ENCODE measurements around the gene DNER. TPM values are rescaled to one million over a fixed set of nuclear protein-coding genes. Genes with fewer than 3 reads are reported as not detected.

The DNER gene
- total RNA-seq, 2 donors from 2014 or later, result 0.40 to 1.3 TPM

DNA sequence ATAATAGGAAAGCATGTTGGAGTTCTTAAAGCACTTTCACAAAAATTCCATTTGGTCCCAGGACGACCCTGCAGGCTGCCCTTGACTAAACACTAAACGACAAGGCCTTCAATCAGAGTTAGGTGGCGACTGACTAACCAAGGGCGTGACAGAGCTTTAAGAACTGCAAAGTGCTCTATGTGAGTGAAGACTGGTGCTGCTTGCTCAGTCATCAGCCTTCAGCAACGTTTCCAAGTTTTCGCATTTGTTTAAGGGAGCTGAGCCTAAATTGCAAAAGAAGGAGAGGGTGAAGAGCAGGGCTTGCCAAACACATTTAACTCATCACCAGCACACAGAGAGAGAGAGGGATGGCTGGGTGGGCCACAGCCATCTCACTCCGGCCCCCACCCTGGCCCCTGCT is 238.6 kb downstream of the DNER start:
- DNase-seq (no peak), ATAC-seq (no peak)
- intact Hi-C loops (cut with DNase I, micrococcal nuclease), result no loop called here

DNA sequence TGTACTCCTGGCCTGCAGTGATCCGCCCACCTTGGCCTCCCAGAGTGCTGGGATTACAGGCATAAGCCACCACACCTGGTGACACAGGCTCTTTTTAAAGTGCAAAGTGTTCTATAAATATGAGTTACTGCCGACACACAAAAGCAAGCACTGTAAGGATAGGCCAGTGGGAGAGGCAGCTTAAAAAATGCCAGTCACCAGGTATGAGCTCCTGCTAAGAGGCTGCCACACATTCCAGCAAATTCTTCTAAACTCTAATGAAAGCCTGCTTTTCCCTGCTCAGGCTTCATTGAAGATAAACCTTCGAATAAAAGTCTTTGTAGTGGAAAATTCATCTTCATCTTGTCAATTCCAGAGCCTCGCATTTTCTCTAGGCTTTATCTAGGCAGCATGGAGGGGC is 240.2 kb downstream of the DNER start:
- intact Hi-C loops (cut with DNase I, micrococcal nuclease), result no loop called here
- ATAC-seq, result no peak
- no peak for DNase-seq

DNA sequence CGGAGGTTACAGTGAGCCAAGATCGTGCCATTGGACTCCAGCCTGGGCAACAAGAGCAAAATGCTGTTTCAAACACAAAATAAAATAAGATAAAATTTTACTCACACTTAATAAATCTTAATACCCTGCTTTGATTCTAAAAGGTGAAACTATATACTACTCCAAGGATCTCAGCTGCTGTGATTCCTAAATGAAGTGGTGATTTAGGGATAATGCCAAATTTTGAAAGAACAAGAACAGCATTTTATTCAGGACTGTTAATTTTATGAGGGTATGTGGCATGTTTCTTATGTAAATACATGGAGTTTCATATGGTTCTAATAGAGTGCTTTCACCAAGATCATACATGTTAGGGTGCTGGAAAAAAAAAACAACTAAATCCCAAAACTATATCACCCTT is 243.6 kb downstream of the DNER start:
- no peak for ATAC-seq
- DNase-seq, result no peak
- intact Hi-C loops (cut with DNase I, micrococcal nuclease), result no loop called here

DNA sequence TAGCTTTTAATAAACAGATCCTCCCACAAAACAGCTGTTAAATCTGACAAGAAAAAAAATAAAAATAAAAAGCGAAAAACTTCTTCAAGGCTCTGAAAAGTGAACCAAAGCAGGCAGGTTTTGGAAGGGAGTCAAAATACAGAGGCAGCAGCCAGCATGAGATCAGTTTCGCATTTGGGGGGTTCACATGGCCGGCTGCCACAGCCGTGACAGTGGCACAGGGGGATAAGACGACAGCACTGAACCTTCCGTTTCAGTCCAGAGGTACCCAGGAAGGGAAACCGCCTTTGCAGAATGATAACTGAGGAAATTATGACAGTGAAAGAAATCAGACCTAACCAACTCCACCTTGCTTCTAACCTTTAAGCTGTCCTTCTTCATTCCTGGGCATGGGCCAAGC is 246.6 kb downstream of the DNER start:
- no peak for DNase-seq
- no peak for ATAC-seq
- intact Hi-C loops (cut with DNase I, micrococcal nuclease), result no loop called here

DNA sequence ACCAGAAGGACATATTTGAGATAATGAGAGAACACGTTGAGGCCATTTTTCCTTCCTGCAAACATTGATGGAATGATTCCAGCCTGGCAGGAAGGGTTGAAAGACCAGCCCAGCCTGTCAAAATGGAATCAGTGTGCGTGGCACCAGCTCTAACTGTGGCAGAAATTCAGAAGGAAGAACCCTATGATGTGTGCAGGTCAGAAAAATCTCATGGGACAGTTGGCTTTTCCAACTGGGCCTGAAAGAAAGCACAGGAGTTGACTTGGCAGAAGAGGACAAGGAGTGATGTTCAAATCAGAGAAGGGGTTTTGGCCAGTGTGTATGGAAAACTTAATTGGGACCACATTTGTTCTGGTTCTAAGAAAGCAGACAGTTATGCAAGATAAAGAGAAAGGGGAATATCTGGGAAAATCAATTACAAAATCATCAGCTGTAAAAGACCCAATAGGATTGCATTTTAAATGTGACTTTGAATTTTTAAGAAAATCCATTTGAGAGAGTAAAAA is 250.5 kb downstream of the DNER start:
- ATAC-seq, result no peak
- DNase-seq, result no peak
- intact Hi-C loops (cut with DNase I, micrococcal nuclease), result no loop called here

DNA sequence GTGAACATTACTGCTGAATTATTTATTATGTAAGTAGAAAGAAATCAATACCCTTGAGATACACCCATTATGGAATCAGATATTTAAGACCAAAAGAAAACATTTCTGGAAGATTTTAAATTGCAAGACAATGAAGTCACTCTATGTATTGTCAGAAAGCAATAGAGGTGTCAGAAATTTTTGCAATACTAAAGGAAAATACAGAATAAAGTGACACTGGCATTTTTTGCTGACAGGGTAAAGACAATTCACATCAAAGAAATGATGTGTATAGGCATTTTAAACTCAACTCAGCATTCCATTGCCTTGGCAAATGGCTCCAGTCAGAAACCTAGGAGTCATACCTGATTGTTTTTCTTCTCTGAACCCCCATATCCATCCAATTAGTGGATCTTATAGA is 252.2 kb downstream of the DNER start:
- DNase-seq, result no peak
- ATAC-seq, result no peak
- intact Hi-C loops (cut with DNase I, micrococcal nuclease), result no loop called here

DNA sequence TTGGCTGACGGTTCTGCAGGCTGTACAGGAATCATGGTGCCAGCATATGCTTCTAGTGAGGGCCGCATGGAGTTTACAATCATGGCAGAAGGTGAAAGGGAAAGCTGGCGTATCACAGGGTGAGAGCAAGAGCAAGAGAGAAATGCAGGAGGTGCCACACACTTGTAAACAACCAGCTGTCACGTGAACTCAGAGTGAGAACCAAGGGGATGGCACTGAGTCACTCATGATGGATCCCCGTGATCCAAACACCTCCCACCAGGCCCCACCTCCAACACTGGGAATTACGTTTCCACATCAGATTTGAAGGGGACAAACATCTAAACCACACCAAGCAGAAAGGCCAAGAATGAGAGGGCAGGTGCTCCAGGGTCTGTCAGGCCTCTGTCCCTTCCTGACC is 258.3 kb downstream of the DNER start:
- no peak for DNase-seq
- no peak for ATAC-seq
- intact Hi-C loops (cut with DNase I, micrococcal nuclease), result no loop called here

DNA sequence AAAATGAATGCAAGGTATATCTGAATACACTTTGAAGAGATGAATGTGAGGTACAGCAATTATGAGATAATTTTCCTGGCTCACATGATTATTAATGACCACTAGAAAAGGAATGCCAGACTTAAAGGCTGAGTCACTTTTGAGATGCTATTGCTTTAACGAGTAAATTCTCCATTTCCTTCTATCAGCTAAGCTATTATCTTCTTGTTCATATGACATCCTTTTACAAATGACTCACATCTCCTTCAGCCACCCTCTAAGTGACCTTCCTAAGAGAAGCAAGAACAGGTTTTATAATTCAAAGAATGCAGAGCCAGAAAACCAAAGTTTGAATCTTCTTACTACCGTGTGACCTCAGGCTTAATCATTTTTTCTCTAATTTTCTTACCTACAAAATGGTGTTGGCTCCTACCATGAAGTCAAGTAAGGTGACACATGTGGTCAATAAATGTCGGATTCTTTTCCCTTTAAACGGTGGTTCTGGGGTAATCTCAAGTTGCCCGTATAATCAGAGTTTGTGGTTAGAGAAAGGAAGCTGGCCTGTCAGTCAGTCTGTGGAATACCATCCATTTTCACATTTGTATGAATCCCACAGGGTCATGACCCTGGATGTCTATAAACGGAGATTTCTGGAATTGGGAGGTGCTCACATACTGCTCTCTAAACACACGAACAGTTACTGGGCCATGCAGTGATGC is 259.3 kb downstream of the DNER start:
- DNase-seq, result no peak
- intact Hi-C loops (cut with DNase I, micrococcal nuclease), result no loop called here
- ATAC-seq, result no peak

DNA sequence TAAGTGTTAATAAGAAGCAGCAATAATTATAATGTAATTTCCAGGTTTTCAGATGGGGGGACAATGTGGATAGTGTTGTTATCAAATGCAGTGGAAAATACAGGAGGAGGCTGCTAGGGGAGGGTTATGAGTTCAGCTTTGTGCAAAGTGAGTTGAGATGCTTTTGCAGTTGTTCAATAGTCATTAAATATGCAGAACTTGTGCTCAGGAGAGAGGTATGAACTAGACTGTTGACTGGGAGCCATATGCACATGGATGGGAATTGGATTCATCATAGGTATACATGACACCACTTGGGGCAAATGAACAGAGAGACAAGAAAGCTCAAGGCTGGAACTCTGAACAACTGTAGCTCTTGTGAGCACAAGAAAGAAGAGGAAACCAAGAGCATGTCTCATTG is 261.1 kb downstream of the DNER start:
- ATAC-seq (no peak), DNase-seq (no peak)
- intact Hi-C loops (cut with DNase I, micrococcal nuclease), result no loop called here

DNA sequence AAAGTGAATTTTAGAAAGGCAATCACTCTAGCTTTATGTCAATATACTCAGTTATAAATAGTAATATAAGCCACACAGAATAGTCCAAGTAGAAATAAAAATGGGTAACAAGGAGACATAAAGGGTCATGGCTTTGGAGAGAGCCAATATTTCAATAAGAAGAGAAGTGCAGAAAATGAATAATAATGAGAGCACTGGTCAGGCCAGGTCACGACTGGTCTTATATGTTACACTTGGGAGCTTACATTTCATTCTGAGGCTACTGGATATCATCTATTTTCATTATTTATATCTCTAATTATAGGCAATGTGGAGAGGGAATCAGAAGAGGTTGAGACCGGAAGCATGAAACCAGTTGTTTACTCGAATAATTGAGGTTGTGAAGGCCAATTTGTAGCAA is 262.5 kb downstream of the DNER start:
- no peak for ATAC-seq
- no peak for DNase-seq
- intact Hi-C loops (cut with DNase I, micrococcal nuclease), result no loop called here

DNA sequence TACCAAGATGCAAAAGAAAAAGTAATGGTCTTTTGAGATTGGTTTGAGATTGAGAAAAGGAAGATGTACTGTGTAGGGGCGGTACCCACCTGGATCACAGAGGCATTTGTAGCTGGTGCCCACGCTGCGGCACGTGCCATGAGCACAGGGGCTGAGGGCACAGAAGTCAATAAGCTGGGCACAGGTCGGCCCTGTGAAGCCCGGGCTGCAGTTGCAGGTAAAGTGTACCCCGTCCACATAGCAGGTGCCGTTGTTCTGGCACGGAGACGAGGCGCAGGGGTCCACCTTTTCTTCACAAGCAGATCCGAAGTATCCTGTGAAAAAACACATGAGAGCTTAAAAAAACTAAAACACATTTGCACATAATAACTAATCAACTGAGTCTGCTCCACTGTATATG is 267.1 kb downstream of the DNER start:
- no peak for DNase-seq

DNA sequence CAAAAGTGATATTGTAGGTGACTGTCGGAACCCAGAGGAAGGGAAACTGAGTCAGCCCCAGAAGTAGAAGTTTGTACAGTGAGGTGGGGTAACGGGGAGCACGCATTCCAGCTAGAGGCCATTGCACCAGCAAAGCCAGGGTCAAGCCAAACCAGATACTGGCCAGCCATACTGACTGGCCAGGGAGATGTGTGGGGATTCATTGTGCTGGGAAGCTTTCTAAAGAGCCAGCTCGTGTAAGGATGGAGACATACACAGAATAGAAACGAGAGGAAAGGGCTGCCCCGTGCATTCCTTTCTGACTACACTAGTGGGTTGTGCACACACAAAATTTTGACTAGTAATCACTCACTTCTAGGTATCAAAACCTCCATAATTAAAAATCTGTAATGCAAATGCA is 268.0 kb downstream of the DNER start:
- no peak for ATAC-seq
- intact Hi-C loops (cut with DNase I, micrococcal nuclease), result no loop called here
- DNase-seq, result no peak

More for the DNA sequence above, 267.1 kb downstream of the DNER start:
- intact Hi-C loops (cut with DNase I, micrococcal nuclease), result no loop called here
- no peak for ATAC-seq

DNA sequence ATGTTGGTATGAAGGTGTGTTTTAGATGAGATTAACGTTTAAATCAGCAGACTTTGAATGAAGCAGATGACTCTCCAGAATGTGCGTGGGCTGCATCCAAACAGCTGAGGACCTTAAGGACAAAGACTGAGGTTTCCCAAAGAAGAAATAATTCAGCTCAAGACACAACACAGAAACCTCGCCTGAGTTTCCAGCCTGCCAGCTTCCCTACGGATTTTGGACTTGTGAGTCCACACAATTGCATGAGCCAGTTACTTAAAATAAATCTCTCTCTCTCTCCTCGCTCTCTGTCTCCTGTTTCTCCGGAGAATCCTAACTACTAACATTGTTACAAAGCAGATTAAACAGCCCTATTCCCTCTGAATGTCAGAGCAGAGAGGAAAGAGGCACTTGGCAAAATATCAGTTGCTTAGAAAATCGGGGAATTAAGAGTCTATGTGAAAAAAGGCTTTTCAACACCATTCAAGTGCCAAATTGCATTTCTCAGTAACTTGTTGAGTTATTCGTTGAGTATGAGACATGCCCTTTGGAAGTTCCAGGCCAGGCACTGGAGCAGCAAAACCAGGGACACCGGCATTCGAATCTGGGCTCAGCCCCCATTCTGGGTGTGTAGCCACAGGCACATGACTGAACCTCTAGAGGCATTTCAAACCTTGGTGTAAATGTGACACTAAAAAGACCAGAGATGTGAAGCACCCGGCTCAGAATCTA is 268.7 kb downstream of the DNER start:
- no peak for DNase-seq
- intact Hi-C loops (cut with DNase I, micrococcal nuclease), result no loop called here
- ATAC-seq, result no peak

DNA sequence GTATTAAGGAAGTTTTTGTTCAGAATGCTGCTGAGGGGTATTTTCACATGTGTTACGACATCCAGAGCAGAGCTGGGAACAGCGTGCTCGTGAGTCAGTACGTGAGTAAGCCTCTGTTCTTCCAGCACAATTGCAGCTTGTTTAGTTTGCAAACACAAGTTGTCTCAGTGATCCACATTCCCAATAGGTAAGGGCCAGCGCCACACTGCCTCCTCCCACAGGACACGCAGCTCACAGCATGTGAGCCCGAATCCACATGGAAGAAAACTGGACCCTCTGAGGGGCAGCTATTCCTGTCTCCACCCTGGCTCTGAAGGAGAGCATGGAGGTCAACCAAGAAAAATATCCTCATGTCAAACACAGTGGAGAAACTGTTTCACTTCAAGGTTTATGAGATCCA is 269.3 kb downstream of the DNER start:
- peak in 1 of 2 donors; percentile 34 for DNase-seq
- intact Hi-C loops (cut with DNase I, micrococcal nuclease), result no loop called here

DNA sequence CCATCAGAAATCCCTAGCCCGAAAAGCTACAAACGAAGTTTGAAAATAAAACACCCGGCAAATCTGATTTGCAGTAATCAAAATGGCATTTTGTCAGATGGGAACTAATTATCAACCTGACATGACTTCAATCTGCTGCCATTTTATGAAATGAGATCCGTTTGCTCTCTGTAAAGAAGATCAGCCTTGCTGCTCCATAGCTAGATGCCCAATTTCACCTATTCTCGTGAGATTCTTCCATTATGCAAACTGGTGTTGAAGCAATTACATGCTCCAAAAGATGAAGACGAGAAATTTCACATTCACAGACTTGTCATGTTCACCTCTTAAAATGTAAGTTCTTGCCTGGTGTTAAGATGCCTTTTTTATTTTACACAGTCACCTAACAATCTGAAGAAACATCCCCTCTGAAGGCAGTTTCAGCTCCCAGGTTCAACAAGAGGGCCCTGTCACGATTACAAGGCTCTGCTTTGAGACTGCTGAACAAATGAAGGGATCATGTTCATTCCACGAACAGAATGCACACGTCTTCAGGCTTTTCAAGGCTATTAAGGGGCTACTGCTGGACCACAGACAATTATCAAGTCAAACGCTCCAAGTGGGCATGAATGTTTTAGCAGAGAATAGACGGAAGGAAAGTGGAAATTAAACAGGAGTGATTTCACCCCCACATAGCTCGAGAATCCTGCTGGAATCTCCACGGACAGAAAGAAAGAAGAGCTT is 270.6 kb downstream of the DNER start:
- intact Hi-C loops (cut with DNase I, micrococcal nuclease), result no loop called here
- DNase-seq (no peak), ATAC-seq (no peak)

More for the DNA sequence above, 269.3 kb downstream of the DNER start:
- ATAC-seq, result no peak

DNA sequence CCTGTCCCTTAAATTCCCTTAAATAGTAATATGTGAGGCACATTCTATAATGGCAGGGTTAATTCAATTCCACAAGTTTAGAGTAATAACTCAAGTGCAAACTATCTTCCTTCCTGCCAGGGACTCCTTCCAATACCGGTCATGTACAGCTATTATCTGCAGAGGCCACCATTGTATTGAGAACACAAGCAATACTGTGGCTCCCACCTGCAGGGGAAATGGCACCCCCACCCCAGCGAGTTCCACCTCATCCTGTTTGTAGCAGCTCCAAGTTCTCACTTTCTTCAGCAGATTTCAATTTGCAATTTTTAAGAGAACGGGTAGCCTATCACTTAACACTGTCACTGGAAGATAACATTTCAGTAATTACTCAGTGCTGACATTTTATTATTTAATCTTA is 271.2 kb downstream of the DNER start:
- no peak for ATAC-seq
- DNase-seq, result no peak
- intact Hi-C loops (cut with DNase I, micrococcal nuclease), result no loop called here

DNA sequence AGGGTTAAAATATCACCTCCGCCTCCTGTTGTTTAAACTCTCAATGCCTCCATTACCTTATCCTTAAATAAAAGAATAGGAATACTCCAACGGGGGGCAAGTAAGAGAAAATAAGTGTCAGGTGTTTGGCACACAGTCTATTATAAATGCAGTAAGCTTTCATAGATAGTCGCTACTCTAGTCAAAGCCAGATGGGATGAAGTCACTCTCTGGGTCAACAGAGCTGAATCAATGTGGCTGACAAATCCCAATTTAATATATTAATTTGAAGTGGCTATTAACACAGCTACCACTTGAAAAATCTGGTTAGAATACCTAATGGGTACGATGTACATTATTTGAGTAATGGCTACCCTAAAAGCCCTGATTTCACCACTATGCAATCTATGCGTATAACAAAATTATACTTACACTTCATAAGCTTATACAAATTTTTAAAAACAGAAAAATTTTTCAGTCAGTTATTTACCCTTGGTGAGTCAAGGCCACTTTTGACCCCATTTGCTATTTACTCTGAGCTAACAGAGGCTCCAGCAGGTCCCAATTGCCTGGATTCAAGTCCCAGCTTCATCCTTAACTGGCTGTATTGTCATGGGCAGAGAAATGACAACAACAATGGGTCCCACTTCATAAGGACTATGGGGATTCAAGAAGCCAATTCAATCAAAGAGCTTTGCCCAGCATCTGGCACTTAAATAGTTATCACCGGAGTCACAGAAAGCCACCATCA is 275.8 kb downstream of the DNER start:
- intact Hi-C loops (cut with DNase I, micrococcal nuclease), result no loop called here
- ATAC-seq (no peak), DNase-seq (no peak)

DNA sequence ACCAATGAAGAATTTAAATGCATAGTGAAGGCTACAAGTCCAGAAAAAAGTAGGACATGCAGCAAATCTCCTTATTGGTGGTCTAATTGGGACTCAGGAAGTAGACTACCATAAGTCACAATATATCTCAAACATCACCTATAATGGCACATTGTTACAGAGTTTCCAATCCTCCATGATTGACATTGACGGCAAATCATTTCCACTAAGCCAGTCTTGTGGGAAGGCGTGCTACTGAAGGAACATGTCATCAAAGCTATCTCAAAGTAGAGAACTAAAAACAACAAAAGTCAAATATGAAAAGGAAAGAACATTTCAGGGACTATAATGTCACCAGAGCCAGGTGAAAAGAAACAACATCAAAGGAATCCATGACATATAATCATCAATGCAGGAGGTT is 276.9 kb downstream of the DNER start:
- intact Hi-C loops (cut with DNase I, micrococcal nuclease), result no loop called here
- ATAC-seq (no peak), DNase-seq (no peak)

DNA sequence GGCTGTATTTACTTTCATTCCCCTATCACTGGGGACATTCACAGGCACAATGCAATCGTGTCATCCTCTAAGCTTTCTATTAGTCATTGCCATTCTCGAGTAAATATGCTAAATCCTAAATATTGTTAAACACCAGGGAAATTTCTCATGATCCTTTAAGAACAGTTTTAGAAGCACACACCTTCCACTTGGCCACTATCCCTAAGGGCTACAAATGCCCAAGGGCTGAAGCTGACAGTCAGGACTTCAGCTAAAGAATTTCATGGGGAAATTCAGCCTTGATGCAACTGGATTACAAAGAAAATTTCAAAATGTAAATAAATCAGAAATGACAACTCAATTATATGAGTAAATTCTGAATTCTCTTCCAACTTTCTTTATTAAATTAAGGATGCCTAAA is 280.2 kb downstream of the DNER start:
- intact Hi-C loops (cut with DNase I, micrococcal nuclease), result loop anchor here in 1 of 2 donors (5.0 kb wide), 1 partner anchor 153 kb away; no protein-coding TSS in a partner anchor
- no peak for ATAC-seq
- no peak for DNase-seq
